ENCODE results near the gene BICRA. TPM values are rescaled to one million over a fixed set of nuclear protein-coding genes. Genes with fewer than 3 reads are reported as not detected.

BICRA gene
- polyA plus RNA-seq, 1 of the 3 experiments (the other 2 are of a cell fraction), result 1.4 TPM

DNA sequence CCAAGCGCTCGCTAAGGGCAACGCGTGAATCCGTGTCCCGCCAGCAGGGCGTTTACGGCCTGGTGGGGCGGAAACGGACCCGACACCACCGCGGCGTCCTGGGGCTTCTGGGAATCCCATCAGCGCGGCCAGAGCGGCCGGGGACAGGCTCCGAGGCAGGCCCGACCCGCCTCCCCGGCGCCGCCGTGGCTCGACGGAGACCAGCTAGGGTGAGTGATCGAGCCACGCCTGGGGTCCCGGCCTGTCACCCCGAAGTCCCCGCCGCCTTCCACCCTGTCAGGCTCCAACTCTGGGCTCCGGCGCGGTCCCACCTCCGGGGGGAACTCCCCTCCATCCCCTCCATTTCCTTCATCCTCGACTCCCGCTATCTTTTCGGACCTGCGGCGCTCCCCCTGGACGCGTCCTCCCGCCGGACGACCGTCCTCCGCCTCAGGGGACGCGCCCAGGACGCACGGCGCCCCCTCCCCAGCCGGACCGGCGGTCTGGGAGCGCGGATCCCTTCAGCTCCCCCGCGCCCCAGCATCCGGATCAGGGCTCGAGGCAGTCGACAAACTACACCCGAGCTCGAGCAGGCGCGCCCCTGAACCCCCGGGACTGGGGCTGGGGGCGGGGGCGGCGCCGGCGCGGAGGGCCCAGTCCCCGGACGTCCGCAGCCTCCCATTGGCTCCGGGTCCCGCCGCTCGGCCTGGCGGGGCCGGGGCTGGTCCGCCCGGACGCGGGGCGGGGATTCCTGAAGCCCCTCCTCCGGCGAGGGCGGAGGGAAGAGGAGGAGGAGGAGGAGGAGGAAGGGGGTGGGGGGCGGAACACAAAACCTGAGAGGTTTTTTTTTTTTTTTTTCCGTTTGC, 638 bp upstream of the BICRA start (continued):
- TF ChIP-seq POLR2AphosphoS5 (IDR thresholded peaks at IDR 0.05; ENCODE audit: low read depth, low read length) (peak; percentile 58), GABPA (IDR thresholded peaks at IDR 0.05; ENCODE audit: low read depth) (no peak), TEAD4 (IDR thresholded peaks at IDR 0.05; ENCODE audit: borderline replicate concordance, insufficient read depth) (0 out of 2 replicates have a peak, but pooled peaks have one; percentile 19), YY1 (IDR thresholded peaks at IDR 0.05; ENCODE audit: low read depth) (peak; percentile 24; the same call in 1 of the 2 replicates), ZBTB33 (IDR thresholded peaks at IDR 0.05; ENCODE audit: borderline replicate concordance, low read depth) (no peak), NRF1 (IDR thresholded peaks at IDR 0.05; ENCODE audit: low read depth, low read length) (peak; percentile 52), SMC3 (IDR thresholded peaks at IDR 0.05; ENCODE audit: low read depth, low read length) (no peak), TAF1 (IDR thresholded peaks at IDR 0.05; ENCODE audit: borderline replicate concordance, low read depth, low read length) (peak; percentile 55; the same call in 1 of the 2 replicates)
- TF ChIP-seq, protein P1, sequence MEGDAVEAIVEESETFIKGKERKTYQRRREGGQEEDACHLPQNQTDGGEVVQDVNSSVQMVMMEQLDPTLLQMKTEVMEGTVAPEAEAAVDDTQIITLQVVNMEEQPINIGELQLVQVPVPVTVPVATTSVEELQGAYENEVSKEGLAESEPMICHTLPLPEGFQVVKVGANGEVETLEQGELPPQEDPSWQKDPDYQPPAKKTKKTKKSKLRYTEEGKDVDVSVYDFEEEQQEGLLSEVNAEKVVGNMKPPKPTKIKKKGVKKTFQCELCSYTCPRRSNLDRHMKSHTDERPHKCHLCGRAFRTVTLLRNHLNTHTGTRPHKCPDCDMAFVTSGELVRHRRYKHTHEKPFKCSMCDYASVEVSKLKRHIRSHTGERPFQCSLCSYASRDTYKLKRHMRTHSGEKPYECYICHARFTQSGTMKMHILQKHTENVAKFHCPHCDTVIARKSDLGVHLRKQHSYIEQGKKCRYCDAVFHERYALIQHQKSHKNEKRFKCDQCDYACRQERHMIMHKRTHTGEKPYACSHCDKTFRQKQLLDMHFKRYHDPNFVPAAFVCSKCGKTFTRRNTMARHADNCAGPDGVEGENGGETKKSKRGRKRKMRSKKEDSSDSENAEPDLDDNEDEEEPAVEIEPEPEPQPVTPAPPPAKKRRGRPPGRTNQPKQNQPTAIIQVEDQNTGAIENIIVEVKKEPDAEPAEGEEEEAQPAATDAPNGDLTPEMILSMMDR (IDR thresholded peaks at IDR 0.05), result no peak; the same call in 1 of the 2 replicates

GRCh38 chr19:47609906-47610894, 1.3 kb downstream of the BICRA start:
- 3% methylated on average over 16 of the region's 50 CpGs for WGBS (ENCODE audit: low lambda C conversion rate)
- TF ChIP-seq PBX3 (IDR thresholded peaks at IDR 0.05) (no peak), FOXM1 (IDR thresholded peaks at IDR 0.05; ENCODE audit: low read depth) (no peak), GATA2 (CRISPR knock-in tag; IDR thresholded peaks at IDR 0.05) (no peak), CHD2 (IDR thresholded peaks at IDR 0.05; ENCODE audit: low read length, partially characterized antibody) (no peak), RCOR1 (IDR thresholded peaks at IDR 0.05; ENCODE audit: low read length) (no peak), NRF1 (IDR thresholded peaks at IDR 0.05; ENCODE audit: low read depth, low read length) (no peak), MXI1 (IDR thresholded peaks at IDR 0.05; ENCODE audit: low read depth, low read length) (peak; percentile 75; the same call in 1 of the 2 replicates), JUND (IDR thresholded peaks at IDR 0.05) (no peak), RFX5 (IDR thresholded peaks at IDR 0.05; ENCODE audit: low read length) (no peak), FOXJ3 (CRISPR knock-in tag; IDR thresholded peaks at IDR 0.05) (no peak), USF2 (IDR thresholded peaks at IDR 0.05; ENCODE audit: borderline replicate concordance, low read depth, low read length) (no peak), SIN3A (IDR thresholded peaks at IDR 0.05; ENCODE audit: borderline replicate concordance, low read depth, low read length) (peak; percentile 72; the same call in 1 of the 2 replicates)
- TF ChIP-seq, protein P2, sequence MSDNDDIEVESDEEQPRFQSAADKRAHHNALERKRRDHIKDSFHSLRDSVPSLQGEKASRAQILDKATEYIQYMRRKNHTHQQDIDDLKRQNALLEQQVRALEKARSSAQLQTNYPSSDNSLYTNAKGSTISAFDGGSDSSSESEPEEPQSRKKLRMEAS (IDR thresholded peaks at IDR 0.05; ENCODE audit: low read depth), result no peak

More at GRCh38 chr19:47609906-47610894, 1.3 kb downstream of the BICRA start:
- no peak overlapping the region for H2AFZ ChIP-seq (ENCODE audit: low read depth)
- H3K9ac ChIP-seq, result peak overlapping the region; percentile 88
- no peaks in the 10 kb centered on the region for H3K9me3 ChIP-seq
- ChIA-PET CTCF (interaction anchor here (1.1 to 5.0 kb wide), 8 partner anchors 10 to 174 kb away, joined by 3 to 36 read pairs (median 5); partner anchors contain the start of gene KPTN), POLR2A (interaction anchor here (1.2 to 1.4 kb wide), 2 partner anchors 10 to 97 kb away, joined by 3 to 8 read pairs; no protein-coding TSS in a partner anchor)
- H3K4me1 ChIP-seq (ENCODE audit: control insufficient read depth in 1 of 2, insufficient read depth in 2 of 2, low read depth in 1 of 2, low read length in 1 of 2), result peaks cover 27 to 29% of the 10 kb centered on the region in 2 experiments; a peak in 2 of 4 replicates
- peaks cover 29% of the 10 kb centered on the region for H3F3A ChIP-seq (replicated peaks; ENCODE audit: insufficient read depth)
- peaks cover 83% of the 10 kb centered on the region for H3K79me2 ChIP-seq (ENCODE audit: insufficient read depth)
- no peaks in the 10 kb centered on the region for H3K9me2 ChIP-seq
- peak; percentile 86 for DNase-seq
- no peaks in the 10 kb centered on the region for H3K36me3 ChIP-seq (replicated peaks in 1 of 2; ENCODE audit: control insufficient read depth in 1 of 2, insufficient read depth in 2 of 2, low read length in 1 of 2)
- H4K20me1 ChIP-seq (ENCODE audit: insufficient read depth), result peaks cover 29% of the 10 kb centered on the region
- peak overlapping the region; percentile 81 to 82 for H3K27ac ChIP-seq (ENCODE audit: low read depth in 2 of 2, low read length in 1 of 2)
- H3K27me3 ChIP-seq (ENCODE audit: insufficient read depth), result no peaks in the 10 kb centered on the region
- H3K4me2 ChIP-seq, result peak overlapping the region; percentile 96
- peak overlapping the region; percentile 77 to 87 for H3K4me3 ChIP-seq (ENCODE audit: low read depth in 2 of 2, low read length in 1 of 2)

Data from SK-N-SH (cell line).